ENCODE measurements around the gene HAUS7.

DNA sequence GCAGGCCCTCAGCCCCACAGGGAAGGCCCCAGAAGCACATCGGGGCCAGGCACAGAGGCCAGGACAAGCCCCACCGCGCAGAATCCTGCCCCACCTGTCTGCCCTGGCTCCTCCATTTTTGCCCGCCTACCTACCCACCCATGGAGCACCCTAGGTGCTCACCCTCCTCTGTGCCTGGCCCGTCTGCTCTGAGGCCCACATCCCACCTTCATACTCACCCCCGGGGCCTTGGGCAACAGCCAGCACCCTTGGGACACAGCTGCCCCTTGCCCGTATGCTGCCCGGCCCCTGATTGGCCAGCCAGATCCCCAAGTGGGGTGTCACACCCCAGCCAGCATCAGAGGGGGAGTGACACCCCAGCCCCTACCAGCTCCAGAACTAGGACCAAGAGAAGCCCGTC lies 13.7 kb downstream of the HAUS7 start:
- no peak for TF ChIP-seq CTCF (IDR thresholded peaks at IDR 0.05)
- no peak for TF ChIP-seq EZH2 (IDR thresholded peaks at IDR 0.05)
